GM12878 (cell line): ENCODE results near the gene APPBP2. TPM values are rescaled to one million over a fixed set of nuclear protein-coding genes. Genes with fewer than 3 reads are reported as not detected.
A peak's percentile ranks its signal among the peaks of the same experiment; 100 is the strongest.

ENCODE experiments used
- CBX3 ChIP-seq: fragments of 200-600 bp; sonication (generic); IDR thresholded peaks from 2 replicates; pipeline ENCODE4 v1.6.1; 2016; ENCODE audit warnings: low read depth, borderline replicate concordance
- CBX5 ChIP-seq: sonication (generic); IDR thresholded peaks from 2 replicates; pipeline ENCODE4 v1.6.1; 2016; ENCODE audit warnings: low read depth, moderate library complexity, mild to moderate bottlenecking, inconsistent platforms
- CREM ChIP-seq: IDR thresholded peaks from 2 replicates; pipeline ENCODE4 v1.6.1; 2014; ENCODE audit warnings: antibody characterized with exemption, low read depth
- DPF2 ChIP-seq: fragments of 450-650 bp; IDR thresholded peaks from 2 replicates; pipeline ENCODE4 v1.6.1; 2017; ENCODE audit warnings: mild to moderate bottlenecking
- EGR1 ChIP-seq, 2 experiments: IDR thresholded peaks; 1 replicate in 1 of 2; 2 replicates in 1 of 2; pipeline ENCODE4 v1.6.1; 2011 to 2012; ENCODE audit warnings: low read depth in 2 of 2, low read length in 2 of 2, borderline replicate concordance in 1 of 2, mild to moderate bottlenecking in 1 of 2, moderate library complexity in 1 of 2
- FOXM1 ChIP-seq: IDR thresholded peaks from 2 replicates; pipeline ENCODE4 v1.6.1; 2012; ENCODE audit warnings: low read depth, mild to moderate bottlenecking, inconsistent platforms, low read length, moderate library complexity
- IKZF1 ChIP-seq: fragments of 450-650 bp; conservative IDR thresholded peaks from 2 replicates; pipeline ENCODE4 v1.6.1; 2017; ENCODE audit warnings: antibody characterized with exemption, mild to moderate bottlenecking
- IKZF2 ChIP-seq, 2 experiments: fragments of 450-650 bp; IDR thresholded peaks; 2 replicates each; pipeline ENCODE4 v1.6.1; 2017; ENCODE audit warnings: mild to moderate bottlenecking in 2 of 2, moderate library complexity in 2 of 2
- KLF5 ChIP-seq: fragments of 450-650 bp; IDR thresholded peaks from 2 replicates; pipeline ENCODE4 v1.6.1; 2014; ENCODE audit warnings: mild to moderate bottlenecking; ENCODE audit not compliant: partially characterized antibody
- MEF2A ChIP-seq: IDR thresholded peaks from 2 replicates; pipeline ENCODE4 v1.6.1; 2011; ENCODE audit warnings: low read depth, mild to moderate bottlenecking, low read length, moderate library complexity; ENCODE audit not compliant: insufficient read depth
- MEF2B ChIP-seq: fragments of 450-650 bp; IDR thresholded peaks from 2 replicates; pipeline ENCODE4 v1.6.1; 2018; ENCODE audit warnings: mild to moderate bottlenecking, moderate library complexity; ENCODE audit not compliant: partially characterized antibody, poor library complexity, severe bottlenecking
- NBN ChIP-seq: fragments of 450-650 bp; IDR thresholded peaks from 2 replicates; pipeline ENCODE4 v1.6.1; 2016
- POLR2A ChIP-seq: IDR thresholded peaks from 2 replicates; pipeline ENCODE4 v1.6.1; 2011; ENCODE audit warnings: low read depth, mild to moderate bottlenecking, low read length
- RAD21 ChIP-seq: IDR thresholded peaks from 2 replicates; pipeline ENCODE4 v1.6.1; 2011; ENCODE audit warnings: mild to moderate bottlenecking, low read depth, low read length, moderate library complexity; ENCODE audit not compliant: insufficient read depth
- RELA ChIP-seq: fragments of 450-650 bp; IDR thresholded peaks from 2 replicates; pipeline ENCODE4 v1.8.0; 2014; ENCODE audit warnings: borderline replicate concordance; ENCODE audit not compliant: partially characterized antibody
- RUNX3 ChIP-seq: IDR thresholded peaks from 2 replicates; pipeline ENCODE4 v1.6.1; 2012; ENCODE audit warnings: low read length, inconsistent platforms
- SMC3 ChIP-seq: IDR thresholded peaks from 2 replicates; pipeline ENCODE4 v1.6.1; 2011; ENCODE audit warnings: low read length, improper control_type of control experiment, borderline replicate concordance
- TCF12 ChIP-seq: IDR thresholded peaks from 2 replicates; pipeline ENCODE4 v1.6.1; 2011; ENCODE audit warnings: low read depth, mild to moderate bottlenecking, low read length
- YY1 ChIP-seq: IDR thresholded peaks from 2 replicates; pipeline ENCODE4 v1.6.1; 2011; ENCODE audit warnings: low read depth, mild to moderate bottlenecking, low read length
- polyA plus RNA-seq, 11 experiments: library from polyadenylated mRNA; depleted of rRNA in 4 of 11; unstranded in 6 of 11; stranded (reverse) in 5 of 11; fragments of >200 nt; fragmentation: Nextera tagmentation in 4 of 11; fragmentation: Illumina TruSeq in 1 of 11; extraction: Ambion mirVana in 4 of 11; extraction: Trizol in 1 of 11; gene quantifications; 1 replicate in 1 of 11; 2 replicates in 10 of 11; pipeline versions ENCODE4 v1.2.1 to v1.2.3, GENCODE V29; 2011 to 2016; ENCODE audit warnings: inconsistent platforms in 2 of 11, missing spikeins in 2 of 11, low read depth in 1 of 11
- total RNA-seq, 4 experiments: library from RNA; depleted of rRNA in 3 of 4; stranded (reverse); fragments of >200 nt in 3 of 4; fragmentation: Illumina TruSeq in 1 of 4; extraction: Trizol in 1 of 4; gene quantifications; 2 replicates each; pipeline versions ENCODE4 v1.2.1 to v1.2.3, GENCODE V29; 2013 to 2021
- TF ChIP-seq, protein P1 (sequence below): fragments of 450-650 bp; IDR thresholded peaks from 2 replicates; pipeline ENCODE4 v1.6.1; 2017; ENCODE audit warnings: mild to moderate bottlenecking
- TF ChIP-seq, protein P2 (sequence below): fragments of 450-650 bp; conservative IDR thresholded peaks from 2 replicates; pipeline ENCODE4 v1.6.1; 2017; ENCODE audit warnings: mild to moderate bottlenecking, moderate library complexity
- TF ChIP-seq, protein P3 (sequence below): fragments of 450-650 bp; IDR thresholded peaks from 2 replicates; pipeline ENCODE4 v1.6.1; 2018; ENCODE audit warnings: borderline replicate concordance, mild to moderate bottlenecking; ENCODE audit not compliant: partially characterized antibody
- TF ChIP-seq, protein P4 (sequence below): IDR thresholded peaks from 2 replicates; pipeline ENCODE4 v1.6.1; 2012; ENCODE audit warnings: low read depth, low read length, improper control_type of control experiment

Gene APPBP2
- total and polyA plus RNA-seq, 10 of the 15 experiments (the other 5 are each of a cell fraction or from before 2014, with no cell fraction given): 4.3 to 30.8 (median 13.1) TPM

DNA sequence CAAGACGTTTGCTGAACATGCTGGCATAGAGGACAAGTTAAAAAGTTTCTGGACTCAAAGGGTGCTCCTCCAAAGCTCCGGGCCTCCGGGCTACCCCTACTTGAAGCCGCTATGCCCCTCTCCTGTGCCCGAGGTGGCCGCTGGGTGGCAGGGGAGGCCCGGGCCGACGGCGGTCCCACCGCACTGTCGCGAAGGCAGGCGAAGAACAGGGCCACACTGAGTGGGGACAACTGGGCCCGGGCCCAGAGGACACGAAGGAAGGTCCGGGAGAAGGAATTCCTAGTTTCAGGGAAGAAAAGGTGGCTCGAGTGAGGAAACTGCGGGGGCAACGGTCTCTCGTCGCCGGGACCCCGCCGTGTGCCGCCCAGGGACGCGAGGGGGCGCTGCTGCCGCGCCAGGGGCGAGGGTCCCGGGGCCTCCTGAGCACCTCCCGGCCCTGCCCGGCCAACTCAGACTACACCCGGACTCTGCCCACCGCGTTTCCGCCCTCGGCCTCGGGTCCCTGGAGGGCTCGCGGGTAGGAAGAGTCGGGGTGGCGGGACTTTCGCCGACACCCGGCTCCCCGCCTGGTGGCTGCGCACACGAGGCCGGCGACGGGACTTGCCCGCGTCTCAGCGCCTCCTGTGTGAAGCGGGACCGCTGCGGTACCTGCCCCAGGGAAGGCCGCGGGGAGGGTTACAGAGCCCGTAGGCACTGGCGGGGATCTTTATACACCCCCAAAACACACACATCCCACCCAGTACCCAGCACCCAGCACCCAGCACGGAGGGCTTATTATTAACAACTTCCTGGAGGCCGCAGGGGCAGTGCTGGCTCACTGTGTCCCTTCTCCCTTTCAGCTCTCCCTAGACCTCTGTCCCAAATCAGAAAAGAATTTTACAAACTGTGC lies 104.5 kb downstream of the APPBP2 start (continued):
- TF ChIP-seq, protein P1, sequence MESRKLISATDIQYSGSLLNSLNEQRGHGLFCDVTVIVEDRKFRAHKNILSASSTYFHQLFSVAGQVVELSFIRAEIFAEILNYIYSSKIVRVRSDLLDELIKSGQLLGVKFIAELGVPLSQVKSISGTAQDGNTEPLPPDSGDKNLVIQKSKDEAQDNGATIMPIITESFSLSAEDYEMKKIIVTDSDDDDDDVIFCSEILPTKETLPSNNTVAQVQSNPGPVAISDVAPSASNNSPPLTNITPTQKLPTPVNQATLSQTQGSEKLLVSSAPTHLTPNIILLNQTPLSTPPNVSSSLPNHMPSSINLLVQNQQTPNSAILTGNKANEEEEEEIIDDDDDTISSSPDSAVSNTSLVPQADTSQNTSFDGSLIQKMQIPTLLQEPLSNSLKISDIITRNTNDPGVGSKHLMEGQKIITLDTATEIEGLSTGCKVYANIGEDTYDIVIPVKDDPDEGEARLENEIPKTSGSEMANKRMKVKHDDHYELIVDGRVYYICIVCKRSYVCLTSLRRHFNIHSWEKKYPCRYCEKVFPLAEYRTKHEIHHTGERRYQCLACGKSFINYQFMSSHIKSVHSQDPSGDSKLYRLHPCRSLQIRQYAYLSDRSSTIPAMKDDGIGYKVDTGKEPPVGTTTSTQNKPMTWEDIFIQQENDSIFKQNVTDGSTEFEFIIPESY: peak; percentile 73
- TF ChIP-seq CREM (peak; percentile 17; the same call in 1 of the 2 replicates), RUNX3 (peak; percentile 50; the same call in 1 of the 2 replicates), IKZF1 (peak; percentile 86), SMC3 (peak; percentile 61; the same call in 1 of the 2 replicates), CBX3 (no peak), TCF12 (0 out of 2 replicates have a peak, but pooled peaks have one; percentile 11), MEF2B (peak; percentile 48), NBN (peak; percentile 78), POLR2A (peak; percentile 75), DPF2 (peak; percentile 66), RAD21 (peak; percentile 64), RELA (no peak), MEF2A (no peak), EGR1 (IDR thresholded peaks at IDR 0.05; ENCODE audit: borderline replicate concordance in 1 of 2, low read depth in 2 of 2, low read length in 2 of 2) (0 out of 3 replicates have a peak, but pooled peaks of 1 of the 2 experiments have one; percentile 2), KLF5 (peak; percentile 52), FOXM1 (no peak), IKZF2 (IDR thresholded peaks at IDR 0.05) (peak in 1 of 2 experiments; percentile 24; a peak in 1 of 4 replicates), YY1 (peak; percentile 49; the same call in 1 of the 2 replicates), CBX5 (0 out of 2 replicates have a peak, but pooled peaks have one; percentile 25)
- TF ChIP-seq, protein P2, sequence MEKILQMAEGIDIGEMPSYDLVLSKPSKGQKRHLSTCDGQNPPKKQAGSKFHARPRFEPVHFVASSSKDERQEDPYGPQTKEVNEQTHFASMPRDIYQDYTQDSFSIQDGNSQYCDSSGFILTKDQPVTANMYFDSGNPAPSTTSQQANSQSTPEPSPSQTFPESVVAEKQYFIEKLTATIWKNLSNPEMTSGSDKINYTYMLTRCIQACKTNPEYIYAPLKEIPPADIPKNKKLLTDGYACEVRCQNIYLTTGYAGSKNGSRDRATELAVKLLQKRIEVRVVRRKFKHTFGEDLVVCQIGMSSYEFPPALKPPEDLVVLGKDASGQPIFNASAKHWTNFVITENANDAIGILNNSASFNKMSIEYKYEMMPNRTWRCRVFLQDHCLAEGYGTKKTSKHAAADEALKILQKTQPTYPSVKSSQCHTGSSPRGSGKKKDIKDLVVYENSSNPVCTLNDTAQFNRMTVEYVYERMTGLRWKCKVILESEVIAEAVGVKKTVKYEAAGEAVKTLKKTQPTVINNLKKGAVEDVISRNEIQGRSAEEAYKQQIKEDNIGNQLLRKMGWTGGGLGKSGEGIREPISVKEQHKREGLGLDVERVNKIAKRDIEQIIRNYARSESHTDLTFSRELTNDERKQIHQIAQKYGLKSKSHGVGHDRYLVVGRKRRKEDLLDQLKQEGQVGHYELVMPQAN: 0 out of 2 replicates have a peak, but pooled peaks have one; percentile 29
- TF ChIP-seq, protein P3, sequence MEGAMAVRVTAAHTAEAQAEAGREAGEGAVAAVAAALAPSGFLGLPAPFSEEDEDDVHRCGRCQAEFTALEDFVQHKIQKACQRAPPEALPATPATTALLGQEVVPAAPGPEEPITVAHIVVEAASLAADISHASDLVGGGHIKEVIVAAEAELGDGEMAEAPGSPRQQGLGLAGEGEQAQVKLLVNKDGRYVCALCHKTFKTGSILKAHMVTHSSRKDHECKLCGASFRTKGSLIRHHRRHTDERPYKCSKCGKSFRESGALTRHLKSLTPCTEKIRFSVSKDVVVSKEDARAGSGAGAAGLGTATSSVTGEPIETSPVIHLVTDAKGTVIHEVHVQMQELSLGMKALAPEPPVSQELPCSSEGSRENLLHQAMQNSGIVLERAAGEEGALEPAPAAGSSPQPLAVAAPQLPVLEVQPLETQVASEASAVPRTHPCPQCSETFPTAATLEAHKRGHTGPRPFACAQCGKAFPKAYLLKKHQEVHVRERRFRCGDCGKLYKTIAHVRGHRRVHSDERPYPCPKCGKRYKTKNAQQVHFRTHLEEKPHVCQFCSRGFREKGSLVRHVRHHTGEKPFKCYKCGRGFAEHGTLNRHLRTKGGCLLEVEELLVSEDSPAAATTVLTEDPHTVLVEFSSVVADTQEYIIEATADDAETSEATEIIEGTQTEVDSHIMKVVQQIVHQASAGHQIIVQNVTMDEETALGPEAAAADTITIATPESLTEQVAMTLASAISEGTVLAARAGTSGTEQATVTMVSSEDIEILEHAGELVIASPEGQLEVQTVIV: no peak
- TF ChIP-seq, protein P4, sequence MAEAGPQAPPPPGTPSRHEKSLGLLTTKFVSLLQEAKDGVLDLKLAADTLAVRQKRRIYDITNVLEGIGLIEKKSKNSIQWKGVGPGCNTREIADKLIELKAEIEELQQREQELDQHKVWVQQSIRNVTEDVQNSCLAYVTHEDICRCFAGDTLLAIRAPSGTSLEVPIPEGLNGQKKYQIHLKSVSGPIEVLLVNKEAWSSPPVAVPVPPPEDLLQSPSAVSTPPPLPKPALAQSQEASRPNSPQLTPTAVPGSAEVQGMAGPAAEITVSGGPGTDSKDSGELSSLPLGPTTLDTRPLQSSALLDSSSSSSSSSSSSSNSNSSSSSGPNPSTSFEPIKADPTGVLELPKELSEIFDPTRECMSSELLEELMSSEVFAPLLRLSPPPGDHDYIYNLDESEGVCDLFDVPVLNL: no peak
